Measurements from ENCODE around the gene TADA2B.

The TADA2B gene

DNA sequence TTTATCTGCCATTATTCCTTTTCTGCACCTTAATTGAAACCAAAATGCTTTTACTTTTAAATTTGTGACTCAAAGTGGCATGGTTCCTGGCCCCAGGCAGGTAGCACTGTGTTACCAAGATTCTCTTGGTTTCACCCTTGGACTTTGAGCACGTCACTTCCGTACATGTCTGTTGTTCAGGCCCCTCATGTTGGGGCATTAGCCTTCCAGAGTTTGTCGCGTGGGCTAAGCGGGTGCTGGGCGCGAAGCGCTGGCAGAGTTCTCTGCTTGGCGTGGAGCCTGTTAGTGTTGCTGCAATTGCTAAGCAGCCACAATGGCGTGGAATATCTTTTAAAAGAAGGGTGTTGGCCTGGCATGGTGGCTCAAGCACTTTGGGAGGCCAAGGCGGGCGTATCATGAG is 14.0 kb upstream of the TADA2B start:
- Histone ChIP-seq H3K9ac (ENCODE audit: low read length) (no peak overlapping the region), H3K4me1 (ENCODE audit: insufficient read depth, low read length, severe bottlenecking) (no peaks in the 10 kb centered on the region), H3K79me2 (ENCODE audit: insufficient read depth, low read length) (no peaks in the 10 kb centered on the region), H3K36me3 (ENCODE audit: insufficient read depth, low read length) (peaks cover 11% of the 10 kb centered on the region), H2AFZ (ENCODE audit: low read length) (no peak overlapping the region), H4K20me1 (ENCODE audit: insufficient read depth, low read length) (no peaks in the 10 kb centered on the region), H3K4me2 (ENCODE audit: low read length) (no peak overlapping the region), H3F3A (ENCODE audit: insufficient read depth, low read length) (no peaks in the 10 kb centered on the region), H3K27me3 (ENCODE audit: insufficient read depth, low read length) (no peaks in the 10 kb centered on the region), H3K9me3 (ENCODE audit: low read length) (no peaks in the 10 kb centered on the region), H3K9me2 (ENCODE audit: low read depth, low read length) (no peaks in the 10 kb centered on the region), H3K27ac (ENCODE audit: low read depth, low read length, poor library complexity, severe bottlenecking) (no peak overlapping the region), H3K4me3 (ENCODE audit: low read depth, low read length, poor library complexity, severe bottlenecking) (no peak overlapping the region)
- TF ChIP-seq EZH2 (IDR thresholded peaks at IDR 0.05; ENCODE audit: borderline replicate concordance, low read length) (no peak), CTCF (IDR thresholded peaks at IDR 0.05; ENCODE audit: low read length) (no peak)

GRCh38 chr4:7029921-7030320 is 13.3 kb upstream of the TADA2B start:
- Histone ChIP-seq H3K4me1 (ENCODE audit: insufficient read depth, low read length, severe bottlenecking) (no peaks in the 10 kb centered on the region), H3K9me2 (ENCODE audit: low read depth, low read length) (no peaks in the 10 kb centered on the region), H2AFZ (ENCODE audit: low read length) (no peak overlapping the region), H3K4me2 (ENCODE audit: low read length) (no peak overlapping the region), H3K27ac (ENCODE audit: low read depth, low read length, poor library complexity, severe bottlenecking) (no peak overlapping the region), H3K27me3 (ENCODE audit: insufficient read depth, low read length) (no peaks in the 10 kb centered on the region), H4K20me1 (ENCODE audit: insufficient read depth, low read length) (no peaks in the 10 kb centered on the region), H3K79me2 (ENCODE audit: insufficient read depth, low read length) (no peaks in the 10 kb centered on the region), H3K4me3 (ENCODE audit: low read depth, low read length, poor library complexity, severe bottlenecking) (no peak overlapping the region), H3K9ac (ENCODE audit: low read length) (no peak overlapping the region), H3K9me3 (ENCODE audit: low read length) (no peaks in the 10 kb centered on the region), H3F3A (ENCODE audit: insufficient read depth, low read length) (no peaks in the 10 kb centered on the region), H3K36me3 (ENCODE audit: insufficient read depth, low read length) (peaks cover 11% of the 10 kb centered on the region)
- TF ChIP-seq EZH2 (IDR thresholded peaks at IDR 0.05; ENCODE audit: borderline replicate concordance, low read length), result no peak
- no peak for TF ChIP-seq CTCF (IDR thresholded peaks at IDR 0.05; ENCODE audit: low read length)

DNA sequence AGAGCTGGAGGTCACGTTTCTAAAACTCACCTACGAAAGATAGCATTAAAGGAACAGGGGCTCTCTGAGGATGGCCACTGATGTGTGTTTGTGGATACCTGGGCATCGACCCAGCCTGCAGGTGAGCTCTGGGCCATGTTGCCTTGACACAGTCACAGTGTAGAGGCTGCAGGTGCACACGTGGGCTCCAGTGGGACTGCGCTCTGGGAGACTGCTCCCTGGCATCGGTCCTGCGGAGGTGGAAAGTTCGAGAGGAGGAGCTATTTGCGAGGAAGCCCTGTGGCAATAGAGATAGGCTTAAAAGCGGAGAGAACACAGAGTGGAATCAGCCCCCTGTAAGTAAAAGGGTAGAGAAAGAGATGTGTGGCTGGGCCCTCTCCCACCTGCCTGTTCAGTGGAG is 12.3 kb upstream of the TADA2B start:
- Histone ChIP-seq H3F3A (ENCODE audit: insufficient read depth, low read length) (no peaks in the 10 kb centered on the region), H3K4me2 (ENCODE audit: low read length) (no peak overlapping the region), H3K9ac (ENCODE audit: low read length) (no peak overlapping the region), H3K4me3 (ENCODE audit: low read depth, low read length, poor library complexity, severe bottlenecking) (no peak overlapping the region), H3K4me1 (ENCODE audit: insufficient read depth, low read length, severe bottlenecking) (no peaks in the 10 kb centered on the region), H3K36me3 (ENCODE audit: insufficient read depth, low read length) (peaks cover 11% of the 10 kb centered on the region), H4K20me1 (ENCODE audit: insufficient read depth, low read length) (no peaks in the 10 kb centered on the region), H2AFZ (ENCODE audit: low read length) (no peak overlapping the region), H3K9me2 (ENCODE audit: low read depth, low read length) (no peaks in the 10 kb centered on the region), H3K27ac (ENCODE audit: low read depth, low read length, poor library complexity, severe bottlenecking) (no peak overlapping the region), H3K9me3 (ENCODE audit: low read length) (no peaks in the 10 kb centered on the region), H3K79me2 (ENCODE audit: insufficient read depth, low read length) (no peaks in the 10 kb centered on the region), H3K27me3 (ENCODE audit: insufficient read depth, low read length) (no peaks in the 10 kb centered on the region)
- TF ChIP-seq CTCF (IDR thresholded peaks at IDR 0.05; ENCODE audit: low read length) (no peak), EZH2 (IDR thresholded peaks at IDR 0.05; ENCODE audit: borderline replicate concordance, low read length) (no peak)

All from OCI-LY1 (cell line).